GM19025 (cell line): ENCODE results near the gene ZNF546.

Source experiments
- ATAC-seq: cut with Tn5 transposase; IDR thresholded peaks from one replicate; pipeline ENCODE4 v1.9.1; 2021; ENCODE audit warnings: mild to moderate bottlenecking, low read depth, moderate library complexity; ENCODE audit not compliant: unreplicated experiment

Gene ZNF546

GRCh38 chr19:40053491-40053890 is 56.6 kb downstream of the ZNF546 start:
- ATAC-seq, result no peak

DNA sequence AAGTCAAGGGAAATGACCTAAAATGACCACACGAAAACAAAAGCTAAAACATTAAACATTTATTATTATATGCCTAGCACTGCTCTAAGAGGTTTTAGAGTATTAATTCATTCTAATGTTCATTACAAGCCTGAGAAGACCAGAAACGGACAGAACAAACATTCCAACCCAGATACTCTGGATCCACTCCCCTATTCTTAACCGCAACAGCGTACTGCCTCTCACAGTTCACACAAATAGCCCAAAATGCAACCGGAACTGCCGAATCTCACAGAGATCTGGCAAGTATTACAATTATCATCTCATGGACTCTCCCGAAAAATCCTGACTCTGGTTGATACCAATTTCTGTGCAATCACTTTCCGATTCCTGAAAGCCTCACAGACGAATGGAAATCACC is 57.8 kb downstream of the ZNF546 start:
- no peak for ATAC-seq

GRCh38 chr19:40055049-40055448 is 58.2 kb downstream of the ZNF546 start:
- no peak for ATAC-seq

DNA sequence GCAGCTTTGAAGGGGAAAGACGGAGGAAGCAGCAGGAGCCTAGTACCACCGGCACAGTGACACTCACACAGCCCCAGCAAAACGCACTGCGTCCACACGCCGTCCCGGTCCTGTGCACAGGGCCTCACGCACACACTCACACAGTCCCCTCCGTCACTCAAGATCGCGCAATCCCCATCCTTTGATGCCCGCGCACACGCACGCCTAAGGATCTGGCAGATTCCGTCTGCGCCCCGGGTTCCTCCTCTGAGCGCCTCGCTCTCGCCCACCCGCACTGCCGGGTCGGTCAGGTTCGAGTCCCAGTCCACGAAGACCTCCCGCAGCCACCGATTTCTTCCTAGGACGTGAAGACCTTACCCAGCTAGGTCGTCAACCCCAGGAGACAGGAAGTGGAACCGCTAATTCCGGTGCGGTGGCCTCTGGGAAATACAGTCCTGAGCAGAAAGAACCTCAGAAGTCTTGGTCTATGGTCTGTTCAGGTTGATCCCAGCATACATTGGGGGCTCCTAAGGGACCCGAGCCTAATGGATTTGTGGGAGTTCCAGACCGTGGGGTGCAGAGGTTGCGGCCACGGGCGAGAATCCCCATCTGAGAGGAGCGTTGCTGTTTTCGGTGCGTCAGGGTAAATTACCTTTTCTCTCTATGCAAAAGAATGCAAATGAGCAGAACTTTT is 59.1 kb downstream of the ZNF546 start, which contains the start of gene ZNF780B:
ZNF780B (minus strand) TSS at position 400 of the 673 bp plus-strand sequence. CDS start 5,899 bp downstream, outside the sequence.
- no peak for ATAC-seq

DNA sequence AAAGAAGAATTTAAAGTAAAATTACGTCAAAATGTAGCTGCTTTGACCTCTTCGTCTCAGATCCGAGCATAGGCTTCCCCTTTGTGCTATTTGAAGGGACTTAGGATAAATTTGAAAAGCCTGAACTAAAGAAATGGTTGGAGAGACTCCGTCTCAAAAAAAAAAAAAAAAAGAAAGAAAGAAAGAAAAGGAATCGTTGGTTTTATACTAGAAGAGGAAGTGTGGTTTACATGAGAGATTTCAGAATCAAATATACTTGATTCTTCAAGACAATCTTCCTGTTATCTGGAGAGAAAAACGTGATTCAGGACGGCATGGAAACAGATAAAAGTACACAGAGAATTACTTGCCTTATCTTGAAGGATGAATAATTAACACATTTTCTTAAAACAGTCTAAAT is 59.6 kb downstream of the ZNF546 start:
- ATAC-seq, result no peak

- no peak for ATAC-seq
Observed at GRCh38 chr19:40057166-40057565, 60.3 kb downstream of the ZNF546 start.

GRCh38 chr19:40059624-40060023 is 62.8 kb downstream of the ZNF546 start:
- no peak for ATAC-seq

GRCh38 chr19:40070058-40070457 is 73.2 kb downstream of the ZNF546 start:
- ATAC-seq, result no peak
